Body of pancreas (tissue), 4 donors: ENCODE measurements around the gene P4HA1. TPM values are rescaled to one million over a fixed set of nuclear protein-coding genes. Genes with fewer than 3 reads are reported as not detected.
"Not testable (repeated sequence)": the region's sequence is repeated elsewhere in the genome, so short reads cannot be mapped to it uniquely, and the experiment has no call there.

Experiments
- ATAC-seq: fragments of 150-250 bp; one replicate; pipeline ENCODE4 v1.9.1; 2016
- DNase-seq, 4 donors: peaks; one replicate each; pipeline ENCODE4 v3.0.0-alpha.2; 2019
- H3K27ac ChIP-seq, 4 donors: fragments of 200-600 bp; sonication (generic); 1 replicate in 3 of 4; 2 replicates in 1 of 4; pipeline versions ENCODE4 v1.5.1 to v1.6.1; 2016 to 2019; ENCODE audit warnings: mild to moderate bottlenecking in 1 of 4, mixed read lengths in 1 of 4, moderate library complexity in 1 of 4
- H3K27me3 ChIP-seq, 2 donors: fragments of 200-600 bp; sonication (generic); one replicate each; pipeline ENCODE4 v1.6.0; 2016; ENCODE audit warnings: mild to moderate bottlenecking in 1 of 2
- H3K36me3 ChIP-seq, 2 donors: fragments of 200-600 bp; sonication (generic); replicated peaks in 1 of 2; 2 replicates each; pipeline ENCODE4 v1.5.1; 2016; ENCODE audit warnings: low read depth in 2 of 2; ENCODE audit not compliant: insufficient read depth in 1 of 2
- H3K4me1 ChIP-seq: fragments of 200-600 bp; sonication (generic); one replicate; pipeline ENCODE4 v1.6.0; 2016
- H3K4me3 ChIP-seq, 2 donors: fragments of 200-600 bp; sonication (generic); 1 replicate in 1 of 2; 2 replicates in 1 of 2; pipeline ENCODE4 v1.5.1; 2016 to 2019
- H3K9me3 ChIP-seq, 3 donors: fragments of 200-600 bp; sonication (generic); 1 replicate in 2 of 3; 2 replicates in 1 of 3; pipeline ENCODE4 v1.5.1; 2016
- POLR2A ChIP-seq, 3 donors: fragments of 450-650 bp; IDR thresholded peaks; one replicate each; pipeline ENCODE4 v1.6.1; 2016; ENCODE audit warnings: antibody characterized with exemption in 3 of 3, mild to moderate bottlenecking in 2 of 3
- WGBS, 2 donors: methylation state at CpG; one replicate each; pipeline ENCODE4 v1.1.5; 2017; 5-methylcytosine and 5-hydroxymethylcytosine counted together
- intact Hi-C: fragments of 100-400 bp; cut with DNase I; formaldehyde crosslinking; loops from one replicate; pipeline ENCODE4 v1.15.1; 2023
- total RNA-seq, 2 donors: library from RNA; depleted of rRNA; stranded (reverse); fragments of >200 nt; gene quantifications; one replicate each; pipeline ENCODE4 v1.1.0, GENCODE V29; 2016
- TF ChIP-seq, protein P1 (sequence below), 7 experiments: fragments of 450-650 bp in 4 of 7; fragments of 200-600 bp in 3 of 7; sonication (generic) in 3 of 7; IDR thresholded peaks; one replicate each; pipeline ENCODE4 v1.5.1; 2016 to 2019; ENCODE audit warnings: antibody characterized with exemption in 7 of 7

The P4HA1 gene
- total RNA-seq, 2 donors from 2014 or later: 11.9 to 21.5 TPM

DNA sequence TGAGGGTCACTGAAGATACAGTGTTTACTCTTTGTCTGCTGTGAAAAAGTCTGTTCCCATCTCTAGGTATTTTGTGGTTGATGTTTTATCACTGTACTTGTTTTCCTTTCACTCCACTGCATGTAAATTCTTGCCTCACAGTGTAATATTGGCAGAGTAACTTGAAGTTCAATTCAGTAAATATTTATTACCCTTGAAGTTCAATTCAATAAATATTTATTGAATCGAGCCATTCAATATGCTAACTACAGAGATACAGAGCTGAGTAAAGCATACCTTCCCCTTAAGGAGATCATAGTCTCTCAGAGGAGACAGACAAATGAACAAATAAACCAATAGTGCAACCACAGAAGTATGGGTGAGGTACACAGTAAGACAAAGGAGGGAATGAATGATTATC is 22.8 kb upstream of the P4HA1 start:
- no peak for TF ChIP-seq POLR2A (IDR thresholded peaks at IDR 0.05)
- TF ChIP-seq, protein P1, sequence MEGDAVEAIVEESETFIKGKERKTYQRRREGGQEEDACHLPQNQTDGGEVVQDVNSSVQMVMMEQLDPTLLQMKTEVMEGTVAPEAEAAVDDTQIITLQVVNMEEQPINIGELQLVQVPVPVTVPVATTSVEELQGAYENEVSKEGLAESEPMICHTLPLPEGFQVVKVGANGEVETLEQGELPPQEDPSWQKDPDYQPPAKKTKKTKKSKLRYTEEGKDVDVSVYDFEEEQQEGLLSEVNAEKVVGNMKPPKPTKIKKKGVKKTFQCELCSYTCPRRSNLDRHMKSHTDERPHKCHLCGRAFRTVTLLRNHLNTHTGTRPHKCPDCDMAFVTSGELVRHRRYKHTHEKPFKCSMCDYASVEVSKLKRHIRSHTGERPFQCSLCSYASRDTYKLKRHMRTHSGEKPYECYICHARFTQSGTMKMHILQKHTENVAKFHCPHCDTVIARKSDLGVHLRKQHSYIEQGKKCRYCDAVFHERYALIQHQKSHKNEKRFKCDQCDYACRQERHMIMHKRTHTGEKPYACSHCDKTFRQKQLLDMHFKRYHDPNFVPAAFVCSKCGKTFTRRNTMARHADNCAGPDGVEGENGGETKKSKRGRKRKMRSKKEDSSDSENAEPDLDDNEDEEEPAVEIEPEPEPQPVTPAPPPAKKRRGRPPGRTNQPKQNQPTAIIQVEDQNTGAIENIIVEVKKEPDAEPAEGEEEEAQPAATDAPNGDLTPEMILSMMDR (IDR thresholded peaks at IDR 0.05): no peak
- intact Hi-C loops: no loop called here
- ATAC-seq: no peak
- Histone ChIP-seq H3K4me1 (peaks cover 11% of the 10 kb centered on the region), H3K27ac (no peak overlapping the region), H3K36me3 (no peaks in the 10 kb centered on the region), H3K9me3 (no peaks in the 10 kb centered on the region), H3K4me3 (no peak overlapping the region), H3K27me3 (no peaks in the 10 kb centered on the region)
- no peak for DNase-seq
- 38 to 44% methylated on average over 1 of the region's 1 CpG for WGBS, 2 donors

DNA sequence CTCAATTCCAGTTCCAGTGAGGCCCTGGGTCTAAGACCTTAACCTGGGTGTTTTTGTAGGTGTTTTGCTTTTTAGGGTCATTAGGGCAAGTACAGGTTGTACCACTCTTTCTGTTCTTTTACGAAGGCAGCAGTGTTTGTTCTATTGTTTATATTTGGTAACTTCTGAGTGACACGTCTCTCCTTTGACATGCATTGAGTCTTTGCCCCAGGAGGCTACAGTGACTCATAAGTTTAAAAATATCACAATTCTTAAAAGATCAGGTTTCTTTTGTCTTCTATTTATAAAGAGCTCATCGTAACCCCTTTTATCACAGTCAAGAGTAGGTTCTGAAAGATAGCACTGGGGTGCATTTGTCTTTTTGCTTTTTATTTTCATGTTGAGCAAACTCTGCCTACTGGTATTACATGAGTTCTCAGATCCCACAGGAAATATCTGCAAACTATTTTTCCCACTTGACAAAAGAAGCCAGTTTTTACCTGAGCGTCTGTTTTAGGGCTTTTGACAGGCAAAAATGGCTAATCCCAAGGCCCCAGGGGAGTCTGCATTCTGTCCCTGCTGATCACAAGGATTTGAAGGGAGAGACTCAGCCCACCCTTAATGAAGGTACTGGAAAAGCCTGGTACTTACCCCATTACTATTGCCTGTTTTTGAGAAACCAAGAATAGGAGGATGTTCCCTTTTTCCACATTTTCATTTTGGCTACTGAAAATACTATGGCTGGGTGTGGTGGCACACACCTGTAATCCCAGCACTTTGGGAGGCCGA is 21.5 kb upstream of the P4HA1 start:
- H3K27me3 ChIP-seq: no peaks in the 10 kb centered on the region
- no peak overlapping the region for H3K4me3 ChIP-seq
- TF ChIP-seq, protein P1 (IDR thresholded peaks at IDR 0.05): no peak
- TF ChIP-seq POLR2A (IDR thresholded peaks at IDR 0.05): no peak
- peak overlapping the region in 2 of 4 donors; percentile 0 to 17 for H3K27ac ChIP-seq
- intact Hi-C loops: no loop called here
- ATAC-seq: peak; percentile 67
- H3K9me3 ChIP-seq: no peaks in the 10 kb centered on the region
- 61 to 63% methylated on average over 5 of the region's 5 CpGs for WGBS, 2 donors
- H3K36me3 ChIP-seq: no peaks in the 10 kb centered on the region
- H3K4me1 ChIP-seq: peaks cover 11% of the 10 kb centered on the region
- DNase-seq: no peak

DNA sequence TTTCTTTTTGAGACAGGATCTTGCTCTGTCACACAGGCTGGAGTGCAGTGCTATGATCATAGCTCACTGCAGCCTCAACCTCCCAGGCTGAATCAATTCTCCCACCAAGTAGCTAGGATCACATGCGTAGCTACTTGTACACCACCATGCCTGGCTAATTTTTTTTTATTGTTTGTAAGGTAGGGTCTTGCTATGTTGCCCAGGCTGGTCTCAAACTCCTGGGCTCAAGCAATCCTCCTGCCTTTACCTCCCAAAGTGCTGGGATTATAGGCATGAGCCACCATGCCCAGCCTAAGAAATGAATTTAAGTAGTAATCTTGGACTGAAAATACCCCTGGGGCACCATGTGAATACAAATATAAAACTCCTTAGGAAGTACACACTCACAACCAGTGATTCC is 19.4 kb upstream of the P4HA1 start:
- 94 to 95% methylated on average over 1 of the region's 1 CpG for WGBS, 2 donors
- Histone ChIP-seq H3K9me3 (no peaks in the 10 kb centered on the region), H3K27ac (no peak overlapping the region), H3K4me1 (peaks cover 17% of the 10 kb centered on the region), H3K36me3 (no peaks in the 10 kb centered on the region), H3K27me3 (no peaks in the 10 kb centered on the region), H3K4me3 (no peak overlapping the region)
- ATAC-seq: no peak
- intact Hi-C loops: no loop called here
- TF ChIP-seq, protein P1 (IDR thresholded peaks at IDR 0.05): no peak
- TF ChIP-seq POLR2A (IDR thresholded peaks at IDR 0.05): no peak
- no peak for DNase-seq

GRCh38 chr10:73113551-73113950 is 16.9 kb upstream of the P4HA1 start:
- Histone ChIP-seq H3K4me3 (no peak overlapping the region), H3K9me3 (no peaks in the 10 kb centered on the region), H3K36me3 (no peaks in the 10 kb centered on the region), H3K27me3 (no peaks in the 10 kb centered on the region), H3K4me1 (peaks cover 12% of the 10 kb centered on the region), H3K27ac (no peak overlapping the region)
- intact Hi-C loops: no loop called here
- ATAC-seq (no peak), DNase-seq (no peak)
- no peak for TF ChIP-seq POLR2A (IDR thresholded peaks at IDR 0.05)
- TF ChIP-seq, protein P1 (IDR thresholded peaks at IDR 0.05): no peak
- WGBS, 2 donors: 61 to 89% methylated on average over 1 of the region's 1 CpG

GRCh38 chr10:73112032-73112431 is 15.4 kb upstream of the P4HA1 start:
- H3K36me3 ChIP-seq, H3K27ac ChIP-seq, H3K4me3 ChIP-seq, intact Hi-C loops, H3K9me3 ChIP-seq, DNase-seq, H3K4me1 ChIP-seq, H3K27me3 ChIP-seq, ATAC-seq: not testable (repeated sequence)
- WGBS, 2 donors: 96 to 97% methylated on average over 13 of the region's 13 CpGs
